ENCODE data around the gene STARD13.

Gene STARD13

GRCh38 chr13:33168321-33168960, 117.1 kb downstream of the STARD13 start:
- Histone ChIP-seq H3K9ac (ENCODE audit: low read length) (no peak overlapping the region), H3K36me3 (replicated peaks; ENCODE audit: insufficient read depth, low read length) (no peaks in the 10 kb centered on the region), H3K4me2 (ENCODE audit: low read depth, low read length) (no peak overlapping the region), H2AFZ (ENCODE audit: low read length) (no peak overlapping the region), H3K27ac (ENCODE audit: low read length) (no peak overlapping the region), H3K9me3 (replicated peaks; ENCODE audit: insufficient read depth, low read length) (no peaks in the 10 kb centered on the region), H4K20me1 (ENCODE audit: insufficient read depth, low read length) (no peaks in the 10 kb centered on the region), H3K9me2 (replicated peaks; ENCODE audit: insufficient read depth, low read length) (no peaks in the 10 kb centered on the region), H3K4me1 (ENCODE audit: low read length) (no peaks in the 10 kb centered on the region), H3K27me3 (replicated peaks; ENCODE audit: insufficient read depth, low read length) (no peaks in the 10 kb centered on the region), H3K4me3 (ENCODE audit: low read length) (no peak overlapping the region), H3F3A (ENCODE audit: insufficient read depth, low read length) (no peaks in the 10 kb centered on the region), H3K79me2 (ENCODE audit: low read length) (no peaks in the 10 kb centered on the region)
- no peak for DNase-seq
- no peak for TF ChIP-seq EZH2 (optimal IDR thresholded peaks at IDR 0.05; ENCODE audit: low read depth, low read length)
- TF ChIP-seq EZH2phosphoT487 (IDR thresholded peaks at IDR 0.05; ENCODE audit: low read length): no peak
- no peak for TF ChIP-seq CTCF (IDR thresholded peaks at IDR 0.05; ENCODE audit: low read length)

- TF ChIP-seq EZH2 (optimal IDR thresholded peaks at IDR 0.05; ENCODE audit: low read depth, low read length) (no peak), EZH2phosphoT487 (IDR thresholded peaks at IDR 0.05; ENCODE audit: low read length) (no peak), CTCF (IDR thresholded peaks at IDR 0.05; ENCODE audit: low read length) (no peak)
- H3K27ac ChIP-seq (ENCODE audit: low read length): no peak overlapping the region
- no peak overlapping the region for H2AFZ ChIP-seq (ENCODE audit: low read length)
- no peak overlapping the region for H3K9ac ChIP-seq (ENCODE audit: low read length)
- no peak for DNase-seq
- H3K79me2 ChIP-seq (ENCODE audit: low read length): no peaks in the 10 kb centered on the region
- H3K4me2 ChIP-seq (ENCODE audit: low read depth, low read length): no peak overlapping the region
- no peaks in the 10 kb centered on the region for H3K9me3 ChIP-seq (replicated peaks; ENCODE audit: insufficient read depth, low read length)
- H3K27me3 ChIP-seq (replicated peaks; ENCODE audit: insufficient read depth, low read length): no peaks in the 10 kb centered on the region
- no peaks in the 10 kb centered on the region for H3K4me1 ChIP-seq (ENCODE audit: low read length)
- H3K36me3 ChIP-seq (replicated peaks; ENCODE audit: insufficient read depth, low read length): no peaks in the 10 kb centered on the region
- H3F3A ChIP-seq (ENCODE audit: insufficient read depth, low read length): no peaks in the 10 kb centered on the region
- H4K20me1 ChIP-seq (ENCODE audit: insufficient read depth, low read length): no peaks in the 10 kb centered on the region
- no peak overlapping the region for H3K4me3 ChIP-seq (ENCODE audit: low read length)
- H3K9me2 ChIP-seq (replicated peaks; ENCODE audit: insufficient read depth, low read length): no peaks in the 10 kb centered on the region
These were observed 118.1 kb downstream of the STARD13 start for GRCh38 chr13:33167491-33167890.

GRCh38 chr13:33165787-33166186, 119.8 kb downstream of the STARD13 start:
- DNase-seq: no peak
- TF ChIP-seq EZH2phosphoT487 (IDR thresholded peaks at IDR 0.05; ENCODE audit: low read length): no peak
- no peak for TF ChIP-seq CTCF (IDR thresholded peaks at IDR 0.05; ENCODE audit: low read length)
- TF ChIP-seq EZH2 (optimal IDR thresholded peaks at IDR 0.05; ENCODE audit: low read depth, low read length): no peak
- Histone ChIP-seq H3K36me3 (replicated peaks; ENCODE audit: insufficient read depth, low read length) (no peaks in the 10 kb centered on the region), H3K4me1 (ENCODE audit: low read length) (no peaks in the 10 kb centered on the region), H3K79me2 (ENCODE audit: low read length) (no peaks in the 10 kb centered on the region), H2AFZ (ENCODE audit: low read length) (no peak overlapping the region), H3F3A (ENCODE audit: insufficient read depth, low read length) (no peaks in the 10 kb centered on the region), H3K27ac (ENCODE audit: low read length) (no peak overlapping the region), H3K4me2 (ENCODE audit: low read depth, low read length) (no peak overlapping the region), H3K27me3 (replicated peaks; ENCODE audit: insufficient read depth, low read length) (no peaks in the 10 kb centered on the region), H4K20me1 (ENCODE audit: insufficient read depth, low read length) (no peaks in the 10 kb centered on the region), H3K4me3 (ENCODE audit: low read length) (no peak overlapping the region), H3K9me3 (replicated peaks; ENCODE audit: insufficient read depth, low read length) (no peaks in the 10 kb centered on the region), H3K9me2 (replicated peaks; ENCODE audit: insufficient read depth, low read length) (no peaks in the 10 kb centered on the region), H3K9ac (ENCODE audit: low read length) (no peak overlapping the region)

Data from MM.1S (cell line).